NCI-H2196 (cell line): Measurements from ENCODE around the gene OPA1.

Experiments used
- DNase-seq: peaks from one replicate; lab custom pipeline; 2025; ENCODE audit not compliant: unreplicated experiment; lab: John Stamatoyannopoulos, UW

Gene OPA1

GRCh38 chr3:193734737-193735366 is 141.8 kb downstream of the OPA1 start:
- no peak for DNase-seq

- no peak for DNase-seq
Measured at GRCh38 chr3:193735850-193736249, 142.8 kb downstream of the OPA1 start.

- no peak for DNase-seq
Measured at GRCh38 chr3:193736616-193737015, 143.6 kb downstream of the OPA1 start.

GRCh38 chr3:193737191-193737751 is 144.3 kb downstream of the OPA1 start:
- DNase-seq, result no peak

- no peak for DNase-seq
Measured at GRCh38 chr3:193742628-193743027, 149.6 kb downstream of the OPA1 start.

- DNase-seq, result peak; percentile 95
Measured at GRCh38 chr3:193743702-193744047, 150.7 kb downstream of the OPA1 start.

GRCh38 chr3:193744048-193744821 is 151.2 kb downstream of the OPA1 start:
- peak; percentile 99 for DNase-seq

- DNase-seq, result peak; percentile 70
Measured at GRCh38 chr3:193744822-193745684, 152.0 kb downstream of the OPA1 start.

GRCh38 chr3:193746832-193747231 is 153.8 kb downstream of the OPA1 start:
- DNase-seq, result no peak
